Stimulated activated CD4-positive, alpha-beta T cell treated with anti-CD3 and anti-CD28 coated beads, Interleukin-1b, Interleukin-23, amount 100 ng/mL, for 48 hours (primary cell): ENCODE data around the gene LHX3.
"Not testable (repeated sequence)": the region's sequence is repeated elsewhere in the genome, so short reads cannot be mapped to it uniquely, and the experiment has no call there.

ENCODE experiments used
- DNase-seq: peaks from one replicate; pipeline ENCODE4 v3.0.0-alpha.2; 2020

Gene LHX3

DNA sequence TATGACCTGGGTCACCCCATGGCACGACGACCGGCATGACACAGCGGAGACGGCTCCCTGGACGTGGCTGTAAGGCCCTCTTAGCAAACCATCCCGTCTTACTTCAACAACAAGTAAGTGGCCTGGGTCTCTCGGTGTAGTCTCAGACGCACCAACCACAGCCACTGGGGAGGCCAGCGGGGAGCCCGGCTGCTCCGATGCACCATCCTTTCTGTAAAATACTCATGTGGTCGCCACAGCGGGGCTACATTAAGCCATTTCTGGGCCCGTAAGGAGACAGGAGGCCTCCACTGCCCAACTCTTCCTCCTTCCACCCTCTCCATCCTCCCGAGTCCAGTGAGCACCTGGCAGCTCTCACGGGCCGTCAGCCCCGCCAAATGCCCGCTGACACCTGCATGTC lies 36.0 kb upstream of the LHX3 start:
- no peak for DNase-seq

GRCh38 chr9:136239983-136240330 lies 35.0 kb upstream of the LHX3 start:
- no peak for DNase-seq

DNA sequence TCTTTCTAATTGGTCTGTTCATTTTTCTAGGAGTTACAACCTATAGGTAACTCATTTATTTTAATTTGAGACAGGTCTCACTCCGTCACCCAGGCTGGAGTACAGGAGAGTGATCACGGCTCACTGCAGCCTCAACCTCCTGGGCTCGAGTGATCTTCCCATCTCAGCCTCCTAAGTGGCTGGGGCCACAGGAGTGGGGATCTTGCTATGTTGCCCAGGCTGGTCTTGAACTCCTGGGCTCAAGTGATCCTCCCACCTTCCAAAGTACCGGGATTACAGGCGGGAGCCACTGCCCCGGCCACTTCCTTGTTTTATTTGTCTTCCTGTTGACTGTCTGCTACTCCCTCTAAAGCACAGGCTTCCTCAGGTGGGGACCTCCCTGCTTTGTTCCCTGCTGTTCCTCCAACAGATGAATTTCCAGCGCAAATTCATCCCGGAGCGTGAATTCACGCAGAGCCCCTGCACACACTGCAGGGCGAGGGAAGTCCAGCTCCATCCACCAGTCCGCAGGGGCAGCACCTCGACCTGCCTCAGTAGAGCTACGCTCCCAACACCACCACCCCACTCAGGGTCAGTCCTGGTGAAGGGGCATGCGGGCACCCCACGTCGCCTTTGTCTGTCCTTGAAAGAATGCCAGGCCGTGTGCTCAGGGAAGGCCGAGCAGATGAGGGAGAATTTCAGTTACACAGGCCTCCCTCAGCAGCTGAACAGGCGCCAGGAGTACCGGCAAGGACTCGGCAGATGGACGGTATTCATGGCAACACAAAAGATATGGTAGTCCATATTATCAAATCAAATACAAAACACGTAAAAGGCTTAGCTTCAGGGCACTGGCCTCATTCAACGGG lies 34.4 kb upstream of the LHX3 start:
- no peak for DNase-seq

- DNase-seq: no peak
Measured at GRCh38 chr9:136238342-136238732, 33.4 kb upstream of the LHX3 start.

GRCh38 chr9:136237486-136238341 lies 32.8 kb upstream of the LHX3 start:
- no peak for DNase-seq

DNA sequence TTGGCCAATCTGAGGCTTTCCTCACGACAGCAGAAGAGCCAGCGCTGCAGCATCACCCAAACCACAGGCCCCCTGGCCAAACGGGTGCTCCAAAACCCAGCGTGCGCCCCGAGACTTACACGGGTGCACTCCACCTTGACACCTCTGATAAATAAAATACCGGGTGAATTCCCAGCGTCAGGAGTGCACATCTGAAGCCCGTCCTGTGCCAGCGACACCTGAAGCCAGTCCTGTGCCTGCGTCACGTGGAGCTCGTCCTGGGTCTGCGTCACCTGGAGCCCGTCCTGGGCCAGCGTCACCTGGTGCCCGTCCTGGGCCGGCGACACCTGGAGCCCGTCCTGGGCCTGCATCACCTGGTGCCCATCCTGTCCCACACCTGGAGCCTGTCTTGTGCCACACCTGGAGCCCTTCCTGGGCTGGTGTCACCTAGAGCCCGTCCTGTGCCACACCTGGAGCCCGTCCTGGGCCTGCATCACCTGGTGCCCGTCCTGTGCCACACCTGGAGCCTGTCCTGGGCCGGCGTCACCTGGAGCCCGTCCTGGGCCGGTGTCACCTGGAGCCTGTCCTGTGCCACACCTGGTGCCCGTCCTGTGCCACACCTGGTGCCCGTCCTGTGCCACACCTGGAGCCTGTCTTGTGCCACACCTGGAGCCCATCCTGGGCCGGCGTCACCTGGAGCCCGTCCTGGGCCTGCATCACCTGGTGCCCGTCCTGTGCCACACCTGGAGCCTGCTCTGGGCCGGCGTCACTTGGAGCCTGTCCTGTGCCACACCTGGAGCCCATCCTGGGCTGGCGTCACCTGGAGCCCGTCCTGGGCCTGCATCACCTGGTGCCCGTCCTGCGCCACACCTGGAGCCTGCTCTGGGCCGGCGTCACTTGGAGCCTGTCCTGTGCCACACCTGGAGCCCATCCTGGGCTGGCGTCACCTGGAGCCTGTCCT lies 31.8 kb upstream of the LHX3 start:
- not testable (repeated sequence) for DNase-seq

DNA sequence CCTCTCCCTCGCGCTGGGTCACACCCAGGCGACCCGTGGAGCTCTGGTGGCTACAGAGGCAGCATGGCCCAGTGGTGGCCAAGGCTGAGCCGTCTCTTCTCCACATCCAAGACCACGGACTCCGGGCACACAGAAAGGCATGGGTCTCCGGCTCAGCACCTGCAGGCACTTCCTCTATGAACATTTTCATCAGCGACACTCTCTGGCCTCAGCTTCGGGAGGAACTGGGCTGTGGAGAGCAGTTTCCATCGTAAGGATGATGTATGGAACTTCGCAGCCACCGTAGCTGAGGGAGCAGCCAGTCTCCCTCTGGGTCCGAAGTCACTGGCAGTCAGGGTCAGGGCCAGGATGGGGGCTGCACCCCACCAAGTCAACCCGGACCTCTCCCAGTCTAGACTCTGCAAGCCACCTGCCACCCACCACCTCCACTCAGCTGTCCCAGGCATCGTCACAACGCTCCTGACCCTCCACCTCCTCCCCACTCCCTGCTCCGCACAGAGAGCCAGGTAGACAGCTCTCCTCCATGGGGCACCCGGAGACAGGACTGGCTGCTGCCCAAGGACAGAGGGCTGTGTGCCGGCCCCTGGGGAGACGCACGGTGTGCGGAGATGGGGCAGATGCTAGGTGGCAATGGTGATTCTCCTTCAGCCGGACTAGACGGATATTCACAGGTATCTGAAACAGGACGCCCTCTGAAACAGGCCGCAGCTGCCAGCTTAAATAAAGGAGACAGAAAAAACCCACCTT lies 31.0 kb upstream of the LHX3 start:
- no peak for DNase-seq

DNA sequence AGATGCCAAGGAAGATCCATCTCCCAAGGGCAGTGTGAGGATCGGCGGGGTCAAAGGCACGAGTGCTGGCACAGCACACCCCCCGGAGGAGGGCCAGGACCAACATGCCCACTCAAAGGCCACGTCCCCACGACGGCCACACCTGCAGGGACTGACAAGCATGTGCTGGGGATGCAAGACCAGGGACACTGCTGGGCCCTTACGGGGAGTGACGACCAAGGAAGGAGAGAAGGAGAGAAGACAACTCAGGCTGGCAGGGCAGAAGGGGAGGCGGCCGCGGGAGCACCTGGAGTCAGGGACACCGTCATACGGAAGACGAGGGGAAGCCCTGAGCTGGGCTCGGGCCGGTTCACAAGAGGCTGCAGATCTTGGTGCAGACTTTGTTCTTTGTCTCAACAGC lies 30.2 kb upstream of the LHX3 start:
- no peak for DNase-seq

- no peak for DNase-seq
Measured at GRCh38 chr9:136234597-136234996, 29.7 kb upstream of the LHX3 start.

- no peak for DNase-seq
Measured at GRCh38 chr9:136233868-136234267, 28.9 kb upstream of the LHX3 start.

GRCh38 chr9:136233411-136233810 lies 28.5 kb upstream of the LHX3 start:
- no peak for DNase-seq

GRCh38 chr9:136232969-136233368 lies 28.0 kb upstream of the LHX3 start:
- DNase-seq: no peak

DNA sequence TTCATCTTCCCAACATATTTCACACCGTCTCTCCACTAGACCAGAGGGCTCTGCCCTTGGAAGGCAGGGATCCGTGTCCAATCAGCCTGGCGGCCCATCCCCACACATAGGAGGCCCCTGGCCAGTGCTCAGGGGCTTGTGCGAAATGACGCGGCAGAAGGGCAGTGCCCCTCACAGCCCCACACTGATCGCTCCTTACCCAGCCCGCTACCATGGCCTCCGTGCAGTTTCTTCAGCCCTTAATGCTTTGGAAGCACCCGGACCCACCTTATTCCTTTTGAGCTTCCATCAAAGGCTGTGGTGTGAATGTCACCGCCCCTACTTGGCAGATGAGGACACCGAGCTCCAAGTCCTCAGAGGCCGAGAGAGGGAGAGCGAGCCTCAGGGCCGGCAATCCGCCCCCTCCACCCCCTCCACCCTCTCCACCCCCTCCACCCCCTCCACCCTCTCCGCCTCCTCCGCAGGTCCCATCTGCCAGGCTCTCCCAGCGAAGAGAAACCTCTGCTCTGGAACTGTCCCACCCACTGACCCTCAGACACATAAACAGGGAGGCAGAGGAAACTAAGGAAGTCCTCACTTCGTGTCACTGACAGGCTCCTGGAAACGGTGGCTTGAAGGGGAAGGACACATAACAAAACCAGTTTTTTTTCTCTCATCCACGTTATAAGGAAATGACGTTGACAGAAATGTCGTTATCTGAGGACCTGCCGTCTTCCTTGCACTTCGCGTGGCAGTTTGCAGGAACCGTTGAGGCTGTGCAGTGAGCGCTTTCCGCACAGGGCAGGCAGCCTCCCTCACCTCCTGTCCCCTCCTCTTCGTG lies 26.8 kb upstream of the LHX3 start:
- DNase-seq: peak; percentile 37

DNA sequence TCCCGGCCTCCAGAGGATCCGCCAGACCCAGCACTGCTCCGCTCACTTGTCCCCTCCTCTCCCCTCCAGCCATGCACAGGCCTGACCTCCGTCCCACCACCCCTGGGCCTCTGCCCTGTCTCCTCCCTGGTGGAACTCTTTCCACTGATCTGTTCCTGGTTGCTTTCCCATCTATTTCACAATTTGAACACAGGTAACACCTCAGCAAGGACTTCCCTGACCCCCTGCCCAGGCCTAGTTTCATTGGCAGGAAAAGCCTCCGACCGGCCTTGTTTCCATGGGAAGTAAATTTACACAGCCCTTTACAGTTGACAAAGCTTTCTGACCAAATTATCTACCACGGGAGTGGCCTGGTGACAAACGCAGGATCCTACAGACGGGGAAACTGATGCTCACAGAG lies 25.8 kb upstream of the LHX3 start:
- no peak for DNase-seq

DNA sequence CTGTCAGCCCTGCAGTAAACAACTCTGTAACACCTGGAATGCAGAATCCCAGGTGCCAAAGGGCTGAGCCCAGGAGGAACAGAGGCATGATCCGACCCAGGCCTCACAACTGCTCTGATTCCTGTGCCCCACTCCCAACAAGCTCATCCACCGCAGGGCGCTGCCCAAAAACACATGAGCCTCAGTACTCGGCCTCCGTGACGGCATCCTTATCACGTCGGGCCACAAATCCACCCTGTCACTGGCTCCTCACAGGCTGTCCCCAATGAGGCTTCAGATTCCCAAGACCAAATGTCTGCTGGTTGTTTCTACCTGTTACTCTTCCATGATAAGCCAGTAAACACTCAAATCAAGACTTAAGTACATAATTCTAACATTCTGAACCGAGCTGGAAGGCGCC lies 25.4 kb upstream of the LHX3 start:
- no peak for DNase-seq

DNA sequence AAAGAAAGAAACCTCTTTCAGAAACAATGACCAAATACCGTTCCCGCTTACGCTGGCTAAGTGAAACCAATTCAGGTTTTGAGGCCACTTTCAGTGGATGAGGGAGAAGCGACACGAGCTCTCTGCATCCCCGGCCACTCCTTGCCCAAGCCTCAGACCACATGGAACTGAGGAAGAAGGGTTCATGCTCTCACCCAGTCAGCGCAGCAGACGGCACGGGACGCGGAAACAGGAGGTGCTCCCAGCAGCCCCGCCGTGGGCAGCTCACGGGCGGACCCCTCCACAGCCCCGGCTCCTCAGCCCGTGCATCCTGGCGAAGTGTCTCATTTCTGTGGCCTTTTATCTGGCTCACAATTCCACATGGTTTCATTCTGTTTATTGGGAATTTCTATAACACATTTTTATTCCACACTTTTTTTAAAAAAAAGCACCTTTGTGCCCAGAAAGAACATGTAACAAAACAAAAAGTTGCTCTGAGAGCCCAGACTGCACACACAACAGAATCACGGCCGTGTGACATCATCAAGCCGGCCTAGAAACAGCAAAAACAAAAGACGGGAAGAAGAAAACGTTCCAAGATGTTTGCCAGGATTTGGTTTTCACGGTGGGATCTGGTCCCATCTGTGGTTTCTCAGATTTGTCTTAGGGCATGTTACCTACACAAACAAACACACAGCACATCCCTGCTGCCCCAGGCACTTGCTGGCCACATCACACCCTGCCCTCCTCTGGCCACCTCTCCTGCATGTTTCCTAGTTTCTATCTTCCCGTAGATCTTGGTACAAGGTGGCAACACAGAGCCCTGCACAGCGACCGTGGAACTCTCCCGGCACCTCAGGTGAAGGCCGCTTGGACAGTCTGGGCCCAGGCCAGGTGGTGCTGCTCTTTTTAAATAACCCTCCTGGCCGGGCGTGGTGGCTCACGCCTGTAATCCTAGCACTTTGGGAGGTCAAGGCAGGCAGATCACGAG lies 24.5 kb upstream of the LHX3 start:
- DNase-seq: no peak

DNA sequence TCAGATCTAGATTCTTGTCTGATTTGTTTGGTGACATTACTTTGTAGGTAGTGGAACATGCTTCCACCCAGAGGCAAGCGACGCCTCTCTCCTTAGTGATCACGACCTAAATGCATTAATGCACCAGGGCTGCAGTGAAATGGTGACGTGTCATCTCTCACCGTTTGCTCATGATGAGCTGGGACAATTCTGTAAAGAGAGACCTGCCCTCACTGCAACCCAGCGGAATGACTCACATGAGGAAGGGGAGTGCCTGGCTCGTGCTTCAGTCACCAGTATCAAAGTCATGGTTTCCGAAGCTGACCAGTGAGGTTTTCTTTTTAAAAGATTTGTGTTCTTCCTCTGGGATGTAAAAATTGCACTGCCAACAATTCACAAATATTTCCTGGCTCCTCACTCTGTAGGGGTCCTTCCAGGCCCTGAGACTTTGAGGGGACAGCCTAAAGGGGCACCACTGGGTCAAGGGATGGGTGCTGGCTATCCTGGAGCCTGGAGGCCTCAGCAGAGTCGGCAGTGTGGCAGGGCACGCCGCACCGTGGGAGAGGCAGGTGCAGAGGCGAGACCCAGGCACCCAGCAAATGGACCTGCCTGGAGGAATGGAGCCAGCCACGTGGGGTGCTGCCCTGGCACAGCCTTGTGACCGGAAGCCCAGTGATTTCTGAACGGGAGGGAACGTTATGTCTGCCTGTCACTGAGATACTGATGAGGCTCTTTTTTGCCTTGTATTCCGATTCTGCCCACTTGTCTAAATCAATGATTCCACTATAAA lies 23.4 kb upstream of the LHX3 start:
- DNase-seq: peak; percentile 54

GRCh38 chr9:136226680-136227407 lies 21.9 kb upstream of the LHX3 start:
- no peak for DNase-seq
